ENCODE data around the gene CCDC107. TPM values are rescaled to one million over a fixed set of nuclear protein-coding genes. Genes with fewer than 3 reads are reported as not detected.
A peak's percentile ranks its signal among the peaks of the same experiment; 100 is the strongest.

The CCDC107 gene
- total RNA-seq, 2 donors from 2014 or later = 75.2 to 92.2 TPM

DNA sequence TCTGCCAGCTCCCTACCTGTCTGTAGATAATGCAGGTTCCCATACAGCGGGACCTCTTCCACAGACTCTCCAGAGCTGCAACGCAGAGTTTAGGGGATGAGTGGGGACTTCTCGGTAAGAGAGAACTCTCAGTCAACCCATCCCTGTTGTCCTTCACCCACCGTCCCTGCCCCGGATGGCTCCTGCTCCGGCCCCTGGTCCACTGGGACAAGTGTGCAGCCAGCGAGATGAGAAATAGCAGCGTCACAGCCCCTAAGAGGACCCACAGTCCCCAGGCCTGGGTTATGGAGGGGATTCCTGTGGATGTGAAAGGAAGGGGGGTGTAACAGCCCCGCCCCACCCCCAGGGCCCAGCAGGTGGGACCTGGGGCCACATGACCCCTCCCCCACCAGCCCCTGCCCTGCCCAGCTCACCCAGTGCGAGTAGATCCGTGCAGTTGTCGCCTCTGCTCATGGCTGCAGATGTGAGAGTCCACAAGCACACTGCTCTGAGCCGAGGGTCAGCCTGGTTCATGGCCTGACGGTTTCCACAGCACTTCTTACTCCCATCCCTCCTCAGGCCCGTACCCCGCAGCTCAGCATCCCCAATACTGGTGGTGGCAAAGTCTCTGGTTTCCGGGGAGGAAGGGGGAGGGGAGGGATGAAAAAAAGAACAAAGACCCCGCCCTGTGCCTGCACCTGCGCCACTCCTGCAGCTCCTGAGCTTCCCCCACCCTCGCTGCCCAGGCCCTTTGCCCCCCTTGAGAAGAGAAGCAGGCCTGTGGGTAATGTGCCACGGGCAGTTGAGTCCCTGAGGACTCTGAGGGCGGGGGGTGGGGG, 7.5 kb upstream of the CCDC107 start, which contains the start of gene SIT1:
Gene SIT1 (minus strand): TSS at position 591 of the 818 bp plus-strand sequence. CDS start 78 bp downstream, at position 513.
- DNase-seq (ENCODE audit: low spot score) (no peak), ATAC-seq (ENCODE audit: insufficient number of reproducible peaks, low FRiP score, low read depth) (no peak)
- TF ChIP-seq CTCF (IDR thresholded peaks at IDR 0.05) = no peak
- Histone ChIP-seq H3K4me1 (ENCODE audit: control insufficient read depth in 1 of 2, low read depth in 2 of 2) (peaks cover 24 to 63% of the 10 kb centered on the region in 2 donors), H3K36me3 (no peaks in the 10 kb centered on the region), H3K9me3 (no peaks in the 10 kb centered on the region), H3K27me3 (replicated peaks; ENCODE audit: insufficient read depth) (no peaks in the 10 kb centered on the region), H3K4me3 (peak within 1 kb of the TSS; percentile 56), H3K27ac (peak within 1 kb of the TSS; percentile 89 to 96)

DNA sequence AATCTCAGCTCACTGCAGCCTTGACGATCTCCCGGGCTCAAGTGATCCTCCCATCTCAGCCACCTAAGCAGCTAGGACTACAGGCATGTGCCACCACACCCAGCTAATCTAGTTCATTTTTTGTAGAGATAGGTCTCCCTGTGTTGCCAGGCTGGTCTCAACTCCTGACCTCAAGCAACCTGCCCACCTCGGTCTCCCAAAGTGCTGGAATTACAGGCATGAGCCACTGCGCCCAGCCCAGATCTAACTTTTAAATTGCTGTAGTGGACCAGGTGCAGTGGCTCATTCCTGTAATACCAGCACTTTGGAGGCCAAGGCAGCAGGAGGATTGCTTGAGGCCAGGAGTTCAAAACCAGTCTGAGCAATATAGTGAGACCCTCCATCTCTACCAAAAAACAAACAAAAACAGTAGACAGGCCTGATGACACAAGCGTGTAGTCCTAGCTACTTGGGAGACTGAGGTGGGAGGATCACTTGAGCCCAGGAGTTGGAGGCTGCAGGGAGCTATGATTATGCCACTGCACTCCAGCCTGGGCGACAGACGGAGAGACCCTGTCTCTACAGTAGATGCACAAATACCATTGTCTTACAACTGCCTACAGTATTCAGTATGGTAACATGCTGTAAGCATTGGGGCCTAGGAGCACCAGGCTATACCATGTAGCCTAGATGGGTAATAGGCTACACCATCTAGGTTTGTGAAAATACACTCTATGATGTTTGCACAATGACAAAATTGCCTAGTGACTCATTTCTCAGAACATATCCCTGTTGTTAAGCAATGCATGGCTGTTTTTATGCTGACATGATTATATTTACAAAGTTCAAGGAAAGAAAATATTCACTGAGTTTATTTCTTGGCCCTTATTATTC, 5.9 kb upstream of the CCDC107 start:
- no peak for DNase-seq (ENCODE audit: low spot score)
- Histone ChIP-seq H3K36me3 (no peaks in the 10 kb centered on the region), H3K27ac (peak overlapping the region; percentile 89 to 96), H3K4me1 (ENCODE audit: control insufficient read depth in 1 of 2, low read depth in 2 of 2) (peaks cover 22 to 63% of the 10 kb centered on the region in 2 donors), H3K9me3 (no peaks in the 10 kb centered on the region), H3K4me3 (no peak overlapping the region), H3K27me3 (replicated peaks; ENCODE audit: insufficient read depth) (no peaks in the 10 kb centered on the region)
- no peak for TF ChIP-seq CTCF (IDR thresholded peaks at IDR 0.05)
- no peak for ATAC-seq (ENCODE audit: insufficient number of reproducible peaks, low FRiP score, low read depth)

- H3K9me3 ChIP-seq = no peaks in the 10 kb centered on the region
- H3K4me3 ChIP-seq = no peak overlapping the region
- peak overlapping the region; percentile 61 to 67 for H3K27ac ChIP-seq
- ATAC-seq (ENCODE audit: insufficient number of reproducible peaks, low FRiP score, low read depth) (no peak), DNase-seq (ENCODE audit: low spot score) (no peak)
- no peak for TF ChIP-seq CTCF (IDR thresholded peaks at IDR 0.05)
- H3K36me3 ChIP-seq = no peaks in the 10 kb centered on the region
- no peaks in the 10 kb centered on the region for H3K27me3 ChIP-seq (replicated peaks; ENCODE audit: insufficient read depth)
- peaks cover 20 to 61% of the 10 kb centered on the region in 2 donors for H3K4me1 ChIP-seq (ENCODE audit: control insufficient read depth in 1 of 2, low read depth in 2 of 2)
These were observed 5.3 kb upstream of the CCDC107 start for GRCh38 chr9:35652829-35653209.

DNA sequence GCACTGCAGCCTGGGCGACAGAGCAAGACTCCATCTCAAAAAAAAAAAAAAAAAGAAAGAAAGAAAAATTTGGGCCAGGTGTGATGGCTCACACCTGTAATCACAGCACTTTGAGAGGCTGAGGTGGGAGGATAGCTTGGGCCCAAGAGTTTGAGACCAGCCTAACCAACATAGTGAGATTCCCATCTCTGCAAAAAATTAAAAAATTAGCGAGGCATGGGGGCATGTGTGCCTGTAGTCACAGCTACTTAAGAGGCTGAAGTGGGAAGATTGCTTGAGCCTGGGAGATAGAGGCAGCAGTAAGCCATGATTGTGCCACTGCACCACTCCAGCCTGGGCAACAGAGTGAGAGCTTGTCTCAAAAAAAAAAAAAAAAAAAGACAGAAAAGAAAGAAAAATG, 4.5 kb upstream of the CCDC107 start:
- peaks cover 20 to 53% of the 10 kb centered on the region in 2 donors for H3K4me1 ChIP-seq (ENCODE audit: control insufficient read depth in 1 of 2, low read depth in 2 of 2)
- ATAC-seq (ENCODE audit: insufficient number of reproducible peaks, low FRiP score, low read depth) = no peak
- no peaks in the 10 kb centered on the region for H3K9me3 ChIP-seq
- no peak for DNase-seq (ENCODE audit: low spot score)
- TF ChIP-seq CTCF (IDR thresholded peaks at IDR 0.05) = no peak
- no peak overlapping the region for H3K4me3 ChIP-seq
- H3K27ac ChIP-seq = peak overlapping the region; percentile 61 to 67
- no peaks in the 10 kb centered on the region for H3K36me3 ChIP-seq
- no peaks in the 10 kb centered on the region for H3K27me3 ChIP-seq (replicated peaks; ENCODE audit: insufficient read depth)

DNA sequence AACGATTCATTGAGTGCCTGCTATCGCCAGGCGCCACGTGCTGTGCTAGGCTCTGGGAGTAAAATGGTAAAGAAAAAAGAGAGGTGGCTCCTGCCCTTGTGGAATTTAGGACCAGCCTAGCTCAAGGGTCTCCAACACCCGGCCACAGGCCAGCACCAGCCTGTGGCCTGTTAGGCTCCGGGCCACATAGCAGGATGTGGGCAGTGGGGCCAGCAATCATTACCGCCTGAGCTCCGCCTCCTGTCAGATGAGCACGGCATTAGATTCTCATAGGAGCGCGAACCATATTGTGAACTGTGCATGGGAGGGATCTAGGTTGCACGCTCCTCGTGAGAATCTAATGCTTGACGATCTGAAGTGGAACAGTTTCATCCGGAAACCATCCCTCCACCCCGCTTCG, 1.7 kb upstream of the CCDC107 start:
- H3K27me3 ChIP-seq (replicated peaks; ENCODE audit: insufficient read depth) = no peaks in the 10 kb centered on the region
- H3K4me1 ChIP-seq (ENCODE audit: control insufficient read depth in 1 of 2, low read depth in 2 of 2) = peaks cover 18 to 43% of the 10 kb centered on the region in 2 donors
- H3K27ac ChIP-seq = peak overlapping the region; percentile 99
- no peak for TF ChIP-seq CTCF (IDR thresholded peaks at IDR 0.05)
- no peak overlapping the region for H3K4me3 ChIP-seq
- ATAC-seq (ENCODE audit: insufficient number of reproducible peaks, low FRiP score, low read depth) (no peak), DNase-seq (ENCODE audit: low spot score) (no peak)
- no peaks in the 10 kb centered on the region for H3K9me3 ChIP-seq
- H3K36me3 ChIP-seq = peaks cover 10% of the 10 kb centered on the region
